D721Med (cell line): ENCODE measurements around the gene ZFAND3.

ENCODE experiments used
- DNase-seq: peaks from one replicate; pipeline ENCODE4 v3.0.0; 2011; ENCODE audit warnings: low spot score; ENCODE audit not compliant: insufficient read length
- FAIRE-seq: peaks from 2 replicates; lab custom pipeline; 2011; peaks lifted over from hg19 to GRCh38; lab: Jason Lieb, UNC
- TF ChIP-seq, protein P1 (sequence below): IDR thresholded peaks from 2 replicates; pipeline ENCODE4 v1.5.1; 2012; ENCODE audit warnings: mild to moderate bottlenecking, control low read depth; ENCODE audit not compliant: insufficient read depth; ENCODE audit errors: missing control alignments

ZFAND3 gene

DNA sequence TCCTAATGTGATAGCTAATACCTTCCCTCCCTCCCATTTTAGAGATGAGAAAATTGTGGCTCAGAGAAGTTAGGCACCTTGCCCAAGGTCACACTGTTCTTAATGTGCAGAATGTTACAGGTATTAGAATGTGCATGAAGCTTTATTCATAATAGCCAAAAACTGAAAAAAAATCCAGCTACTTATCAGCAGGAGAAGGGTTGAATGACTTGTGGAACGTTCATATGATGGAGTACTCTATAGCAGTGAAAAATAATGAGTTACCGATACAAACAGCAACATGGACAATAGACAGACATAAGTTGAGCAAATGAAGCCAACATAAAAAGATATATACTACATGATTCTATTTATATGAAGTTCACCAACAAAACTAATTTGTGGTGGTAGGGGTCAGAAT lies 37.7 kb upstream of the ZFAND3 start:
- TF ChIP-seq, protein P1, sequence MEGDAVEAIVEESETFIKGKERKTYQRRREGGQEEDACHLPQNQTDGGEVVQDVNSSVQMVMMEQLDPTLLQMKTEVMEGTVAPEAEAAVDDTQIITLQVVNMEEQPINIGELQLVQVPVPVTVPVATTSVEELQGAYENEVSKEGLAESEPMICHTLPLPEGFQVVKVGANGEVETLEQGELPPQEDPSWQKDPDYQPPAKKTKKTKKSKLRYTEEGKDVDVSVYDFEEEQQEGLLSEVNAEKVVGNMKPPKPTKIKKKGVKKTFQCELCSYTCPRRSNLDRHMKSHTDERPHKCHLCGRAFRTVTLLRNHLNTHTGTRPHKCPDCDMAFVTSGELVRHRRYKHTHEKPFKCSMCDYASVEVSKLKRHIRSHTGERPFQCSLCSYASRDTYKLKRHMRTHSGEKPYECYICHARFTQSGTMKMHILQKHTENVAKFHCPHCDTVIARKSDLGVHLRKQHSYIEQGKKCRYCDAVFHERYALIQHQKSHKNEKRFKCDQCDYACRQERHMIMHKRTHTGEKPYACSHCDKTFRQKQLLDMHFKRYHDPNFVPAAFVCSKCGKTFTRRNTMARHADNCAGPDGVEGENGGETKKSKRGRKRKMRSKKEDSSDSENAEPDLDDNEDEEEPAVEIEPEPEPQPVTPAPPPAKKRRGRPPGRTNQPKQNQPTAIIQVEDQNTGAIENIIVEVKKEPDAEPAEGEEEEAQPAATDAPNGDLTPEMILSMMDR: no peak
- no peak for FAIRE-seq
- DNase-seq: no peak

DNA sequence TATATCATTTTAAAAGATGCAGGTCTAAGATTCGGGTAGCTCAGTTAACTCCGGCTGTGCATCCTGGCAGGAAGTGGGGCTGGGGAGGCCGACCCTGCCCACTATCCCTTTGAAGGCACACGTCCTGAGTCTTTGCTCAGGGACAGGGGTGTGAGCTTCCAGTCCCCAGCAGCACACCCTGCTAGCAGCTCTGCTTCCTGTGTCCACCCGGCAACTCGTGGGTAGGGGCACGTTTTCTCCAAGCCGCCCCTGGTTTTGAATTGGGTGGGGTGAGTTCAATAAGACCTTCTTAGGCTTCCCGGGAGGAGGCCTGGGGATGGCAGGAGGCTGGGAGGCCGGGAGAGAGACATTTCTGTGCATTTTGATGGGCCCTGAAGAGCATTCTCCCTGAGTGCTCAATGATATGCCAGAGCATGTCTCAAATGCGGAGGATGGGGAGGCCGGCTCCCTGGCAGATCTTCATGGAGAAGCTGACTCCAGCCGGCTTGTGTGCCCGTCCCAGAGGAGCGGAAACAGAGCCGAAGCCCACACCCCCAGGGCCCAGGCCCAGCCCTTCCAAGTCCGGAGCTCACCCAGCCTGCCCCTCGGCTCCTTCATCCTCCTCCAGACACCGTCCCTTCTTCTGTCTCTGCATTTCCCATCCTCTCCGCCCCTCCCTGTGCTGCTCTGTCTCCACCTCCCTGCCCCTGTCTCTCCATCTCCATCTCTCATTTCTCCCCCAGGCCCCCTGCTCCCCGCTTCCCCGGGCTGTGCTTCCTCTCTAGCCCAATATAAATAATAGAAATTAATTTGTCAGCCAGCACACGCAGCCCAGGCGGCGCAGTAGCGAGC lies 36.3 kb upstream of the ZFAND3 start:
- TF ChIP-seq, protein P1: no peak
- DNase-seq (no peak), FAIRE-seq (no peak)

DNA sequence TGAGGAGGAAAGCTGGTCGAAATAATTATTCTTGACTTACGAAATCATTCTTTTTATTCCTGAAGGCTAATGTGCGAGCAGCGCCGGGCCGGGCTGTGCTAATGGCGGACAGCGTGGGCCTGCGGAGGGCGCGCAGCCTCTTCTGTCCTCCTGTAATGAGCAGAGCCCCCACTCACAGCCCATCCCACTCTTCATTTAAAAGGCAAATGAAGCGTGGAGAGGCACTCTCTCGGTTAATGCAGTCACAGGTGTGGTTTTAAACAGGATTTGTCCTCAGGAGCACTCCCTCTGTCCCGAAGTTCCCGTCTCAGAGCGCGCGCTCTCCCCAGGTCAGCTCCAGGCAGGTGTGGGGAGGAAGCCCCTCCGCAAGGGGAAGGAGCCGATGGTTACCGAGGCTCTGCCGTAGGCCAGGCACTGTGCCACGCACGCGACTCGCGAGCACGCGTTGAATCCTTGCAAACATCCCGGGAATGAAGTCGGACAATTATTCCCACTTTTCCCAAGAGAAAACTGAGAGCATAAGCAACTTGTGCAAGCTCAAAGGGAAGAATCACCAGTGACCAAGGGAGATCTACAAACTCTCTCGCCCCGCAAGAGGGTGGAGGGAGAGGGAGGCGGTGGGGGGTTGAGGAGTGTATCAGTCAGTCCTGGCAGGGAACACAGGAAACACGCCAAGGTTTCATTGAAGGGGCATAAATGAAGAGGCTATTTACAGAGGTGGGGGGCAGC lies 35.5 kb upstream of the ZFAND3 start:
- DNase-seq (no peak), FAIRE-seq (no peak)
- TF ChIP-seq, protein P1: no peak

DNA sequence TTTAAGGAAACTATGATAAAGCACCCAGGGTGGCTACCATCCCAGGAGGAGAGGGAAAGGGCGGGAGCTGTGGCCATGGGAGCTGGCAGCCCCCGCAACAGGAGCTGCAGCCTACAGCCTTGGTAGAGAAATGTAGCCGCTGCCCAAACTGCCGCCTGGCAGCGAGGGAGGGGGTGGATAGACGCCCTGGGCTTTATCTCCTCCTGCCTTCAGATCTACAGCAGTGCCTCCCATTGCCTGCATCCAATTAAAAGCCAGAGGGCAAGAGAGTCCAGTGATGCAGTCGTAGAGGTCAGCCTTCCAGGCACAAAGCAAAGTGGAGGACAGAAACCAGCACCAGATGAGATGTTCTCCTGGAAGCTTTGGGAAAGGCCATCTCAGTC lies 35.0 kb upstream of the ZFAND3 start:
- TF ChIP-seq, protein P1: no peak
- FAIRE-seq (no peak), DNase-seq (no peak)

DNA sequence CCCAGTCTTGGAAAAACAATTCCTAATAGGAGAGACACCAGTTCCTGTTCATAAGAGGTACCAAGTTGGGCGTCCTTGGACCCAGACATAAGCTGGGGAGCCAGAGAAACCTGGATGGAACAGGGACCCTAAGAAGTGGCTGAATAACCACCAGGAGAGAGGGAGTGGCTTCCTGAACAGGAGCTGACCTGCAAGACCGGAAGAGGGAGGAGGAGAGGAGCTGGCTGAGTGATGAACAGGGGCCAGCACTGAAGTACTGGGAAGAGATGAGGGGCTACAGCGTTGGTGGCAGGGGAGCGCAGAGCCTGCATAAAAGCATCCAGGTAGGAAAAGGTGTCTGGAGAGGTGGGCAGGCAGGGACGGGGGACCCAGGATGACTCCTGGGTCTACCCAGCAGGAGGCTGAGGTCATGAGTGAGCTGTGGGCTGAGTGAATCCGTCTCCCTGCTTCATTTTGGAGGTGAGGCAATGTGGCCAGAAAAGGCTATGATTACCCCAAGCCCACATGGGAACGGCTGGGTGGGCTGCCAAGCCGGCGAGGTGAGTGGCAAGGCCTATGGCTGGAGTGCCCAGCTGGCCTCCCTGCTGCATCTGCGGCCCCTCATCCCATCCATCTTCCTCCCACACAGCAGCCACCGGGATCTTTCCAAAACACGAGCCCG lies 34.4 kb upstream of the ZFAND3 start:
- no peak for DNase-seq
- TF ChIP-seq, protein P1: no peak
- no peak for FAIRE-seq

DNA sequence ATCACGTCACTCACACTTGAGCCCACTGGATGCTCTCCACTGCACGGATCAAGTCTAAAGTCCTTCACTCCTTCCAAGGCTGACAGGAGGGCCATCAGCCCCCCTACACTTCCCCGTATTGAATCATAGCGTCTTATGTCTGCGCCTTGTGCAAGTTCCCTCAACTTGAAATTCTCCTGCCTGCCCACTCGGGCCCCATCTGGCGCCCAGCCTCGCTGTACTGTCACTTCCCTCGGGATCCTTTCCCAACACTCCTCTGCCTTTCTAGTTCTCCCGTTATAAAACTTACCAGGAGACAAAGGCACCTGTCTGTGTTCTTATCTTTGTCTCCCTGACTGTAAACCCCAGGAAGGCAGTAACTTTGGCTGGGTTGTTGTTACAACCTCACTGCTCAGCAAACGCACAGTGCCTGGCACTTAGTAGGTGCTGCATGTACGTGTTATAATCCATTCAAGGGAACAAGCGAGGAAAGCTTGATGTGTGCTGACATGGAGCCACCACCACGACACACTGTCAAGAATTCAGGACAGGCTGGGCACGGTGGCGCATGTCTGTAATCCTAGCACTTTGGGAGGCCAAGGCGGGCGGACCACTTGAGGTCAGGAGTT lies 33.8 kb upstream of the ZFAND3 start:
- FAIRE-seq (no peak), DNase-seq (no peak)
- TF ChIP-seq, protein P1: no peak
